GM19397 (cell line): ENCODE results near the gene NAV2.
"Not testable (repeated sequence)": the region's sequence is repeated elsewhere in the genome, so short reads cannot be mapped to it uniquely, and the experiment has no call there.

ENCODE experiments used
- ATAC-seq: cut with Tn5 transposase; IDR thresholded peaks from one replicate; pipeline ENCODE4 v1.9.1; 2021; ENCODE audit warnings: mild to moderate bottlenecking, moderate library complexity; ENCODE audit not compliant: unreplicated experiment

NAV2 gene

GRCh38 chr11:20126724-20127123, 414.1 kb downstream of the NAV2 start:
- ATAC-seq: no peak

- no peak for ATAC-seq
These were observed 415.3 kb downstream of the NAV2 start for GRCh38 chr11:20127671-20128527.

- not testable (repeated sequence) for ATAC-seq
These were observed 415.8 kb downstream of the NAV2 start for GRCh38 chr11:20128528-20128825.

- ATAC-seq: no peak
These were observed 417.0 kb downstream of the NAV2 start for GRCh38 chr11:20129665-20130064.

GRCh38 chr11:20131788-20132666, 419.4 kb downstream of the NAV2 start:
- no peak for ATAC-seq

GRCh38 chr11:20132667-20133039, 420.0 kb downstream of the NAV2 start:
- ATAC-seq: no peak

GRCh38 chr11:20134991-20135736, 422.5 kb downstream of the NAV2 start:
- no peak for ATAC-seq

GRCh38 chr11:20137637-20138036, 425.0 kb downstream of the NAV2 start:
- no peak for ATAC-seq

- ATAC-seq: no peak
These were observed 426.1 kb downstream of the NAV2 start for GRCh38 chr11:20138707-20139106.

GRCh38 chr11:20154381-20154780, 441.7 kb downstream of the NAV2 start:
- ATAC-seq: no peak

- no peak for ATAC-seq
These were observed 443.1 kb downstream of the NAV2 start for GRCh38 chr11:20155683-20156279.

- ATAC-seq: no peak
These were observed 443.7 kb downstream of the NAV2 start for GRCh38 chr11:20156280-20156875.

- ATAC-seq: no peak
These were observed 444.4 kb downstream of the NAV2 start for GRCh38 chr11:20156876-20157613.

- ATAC-seq: no peak
These were observed 445.1 kb downstream of the NAV2 start for GRCh38 chr11:20157728-20158127.

GRCh38 chr11:20158597-20159257, 446.1 kb downstream of the NAV2 start:
- no peak for ATAC-seq

GRCh38 chr11:20159466-20160381, 447.1 kb downstream of the NAV2 start:
- no peak for ATAC-seq

GRCh38 chr11:20160425-20161229, 448.0 kb downstream of the NAV2 start, which contains the start of gene DBX1:
TSS of gene DBX1 (minus strand) at chr11:20160475. CDS start at chr11:20160324, 151 bp downstream.
- ATAC-seq: no peak
